Liver (tissue), 3 donors: ENCODE results near the gene RETSAT.

ENCODE experiments used
- ATF3 ChIP-seq: IDR thresholded peaks from 2 replicates; pipeline ENCODE4 v1.6.1; 2016; ENCODE audit warnings: antibody characterized with exemption
- CTCF ChIP-seq: fragments of 150-350 bp; IDR thresholded peaks from 2 replicates; pipeline ENCODE4 v1.5.1; 2017; ENCODE audit warnings: improper control_type of control experiment, low read depth, low read length; ENCODE audit not compliant: missing input control
- RXRA ChIP-seq, 2 donors: IDR thresholded peaks; 2 replicates each; pipeline ENCODE4 v1.6.1; 2017 to 2018; ENCODE audit warnings: antibody characterized with exemption in 2 of 2, mild to moderate bottlenecking in 1 of 2
- SP1 ChIP-seq: IDR thresholded peaks from 2 replicates; pipeline ENCODE4 v1.6.1; 2018; ENCODE audit warnings: antibody characterized with exemption, mild to moderate bottlenecking
- ZBTB33 ChIP-seq: IDR thresholded peaks from 2 replicates; pipeline ENCODE4 v1.6.1; 2016; ENCODE audit warnings: antibody characterized with exemption
- donor health status: healthy.
- donor health status: healthy.

- no peak for TF ChIP-seq CTCF
- TF ChIP-seq SP1 = no peak
- TF ChIP-seq ZBTB33 = no peak
- no peak for TF ChIP-seq ATF3
- no peak for TF ChIP-seq RXRA (IDR thresholded peaks at IDR 0.05)
Observed at GRCh38 chr2:85309699-85310321, 44.5 kb downstream of the RETSAT start.
